Nucleus accumbens (tissue), 56 donors: ENCODE data around the gene CDK5R2.

ENCODE experiments used
- DNase-seq, 56 donors: peaks; one replicate each; lab custom pipeline; 2025; lab: John Stamatoyannopoulos, UW

CDK5R2 gene

GRCh38 chr2:218985325-218986091 is 26.0 kb downstream of the CDK5R2 start:
- peak in 1 of 56 donors; percentile 21 for DNase-seq

- no peak for DNase-seq
Measured at GRCh38 chr2:218986148-218986761, 26.8 kb downstream of the CDK5R2 start.

GRCh38 chr2:218988164-218988563 is 28.7 kb downstream of the CDK5R2 start:
- no peak for DNase-seq

- no peak for DNase-seq
Measured at GRCh38 chr2:218988650-218989049, 29.2 kb downstream of the CDK5R2 start.

- no peak for DNase-seq
Measured at GRCh38 chr2:218990052-218990451, 30.6 kb downstream of the CDK5R2 start.

GRCh38 chr2:218990612-218991011 is 31.1 kb downstream of the CDK5R2 start:
- DNase-seq, result no peak

- no peak for DNase-seq
Measured at GRCh38 chr2:218991674-218992168, 32.3 kb downstream of the CDK5R2 start.

GRCh38 chr2:218992196-218992595 is 32.7 kb downstream of the CDK5R2 start:
- DNase-seq, result no peak

- no peak for DNase-seq
Measured at GRCh38 chr2:218992703-218993344, 33.4 kb downstream of the CDK5R2 start.

GRCh38 chr2:218993345-218994315 is 34.2 kb downstream of the CDK5R2 start, which contains the start of gene CRYBA2:
CRYBA2 (minus strand) TSS chr2:218993422; CDS start chr2:218993176, 246 bp downstream.
- DNase-seq, result no peak

GRCh38 chr2:218995561-218995960 is 36.1 kb downstream of the CDK5R2 start:
- no peak for DNase-seq

GRCh38 chr2:218995972-218996711 is 36.7 kb downstream of the CDK5R2 start:
- peak in 53 of 56 donors; percentile 19 to 90 (median 71) for DNase-seq

- no peak for DNase-seq
Measured at GRCh38 chr2:218996937-218997336, 37.5 kb downstream of the CDK5R2 start.

GRCh38 chr2:218997731-218998130 is 38.3 kb downstream of the CDK5R2 start:
- no peak for DNase-seq

- no peak for DNase-seq
Measured at GRCh38 chr2:218998414-218999002, 39.0 kb downstream of the CDK5R2 start.

GRCh38 chr2:218999021-218999880 is 39.8 kb downstream of the CDK5R2 start:
- no peak for DNase-seq

- DNase-seq, result no peak
Measured at GRCh38 chr2:218999881-219000568, 40.6 kb downstream of the CDK5R2 start.
